ENCODE data around the gene ETNK2. TPM values are rescaled to one million over a fixed set of nuclear protein-coding genes. Genes with fewer than 3 reads are reported as not detected.

ETNK2 gene
- total and polyA plus RNA-seq, 2 of the 13 experiments (the other 11 are each of a cell fraction or from before 2014, with no cell fraction given): 15.5 to 42.8 TPM

DNA sequence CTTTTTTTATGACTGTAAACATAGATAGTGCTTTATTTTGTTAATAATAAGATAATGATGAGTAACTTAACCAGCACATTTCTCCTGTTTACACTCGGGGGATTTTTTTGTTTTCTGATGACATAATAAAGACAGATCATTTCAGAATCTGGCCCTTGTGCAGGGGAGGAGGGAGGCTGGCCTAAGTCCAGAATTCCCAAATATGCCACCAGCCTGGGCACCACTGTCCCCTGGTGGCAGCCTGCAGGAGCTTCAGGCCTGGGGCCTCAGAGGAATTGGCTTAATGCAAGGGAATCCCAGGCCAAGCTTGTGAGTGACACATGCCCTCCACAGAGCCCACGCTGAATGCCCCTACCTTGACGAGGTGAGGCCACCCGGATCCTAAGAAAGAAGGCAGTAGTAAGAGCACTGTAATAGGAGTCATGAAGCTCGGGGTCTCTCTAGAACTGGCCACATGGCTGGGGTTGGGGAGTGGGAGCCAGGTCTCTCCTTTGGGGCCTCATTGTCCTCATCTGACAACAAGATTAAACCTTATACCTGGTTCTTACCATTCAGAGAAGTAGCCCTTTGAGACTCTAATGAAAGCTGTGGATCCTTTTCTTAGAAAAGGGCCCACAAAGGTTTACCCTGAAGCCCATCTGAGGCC, 24.1 kb downstream of the ETNK2 start (continued):
- TF ChIP-seq, protein P1, sequence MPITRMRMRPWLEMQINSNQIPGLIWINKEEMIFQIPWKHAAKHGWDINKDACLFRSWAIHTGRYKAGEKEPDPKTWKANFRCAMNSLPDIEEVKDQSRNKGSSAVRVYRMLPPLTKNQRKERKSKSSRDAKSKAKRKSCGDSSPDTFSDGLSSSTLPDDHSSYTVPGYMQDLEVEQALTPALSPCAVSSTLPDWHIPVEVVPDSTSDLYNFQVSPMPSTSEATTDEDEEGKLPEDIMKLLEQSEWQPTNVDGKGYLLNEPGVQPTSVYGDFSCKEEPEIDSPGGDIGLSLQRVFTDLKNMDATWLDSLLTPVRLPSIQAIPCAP (CRISPR knock-in tag; IDR thresholded peaks at IDR 0.05; ENCODE audit: low read depth): no peak
- no peak for TF ChIP-seq ZNF75D (CRISPR knock-in tag; IDR thresholded peaks at IDR 0.05; ENCODE audit: borderline replicate concordance)
- no peak for TF ChIP-seq CAMTA2 (CRISPR knock-in tag; IDR thresholded peaks at IDR 0.05; ENCODE audit: borderline replicate concordance)
- TF ChIP-seq, protein P2, sequence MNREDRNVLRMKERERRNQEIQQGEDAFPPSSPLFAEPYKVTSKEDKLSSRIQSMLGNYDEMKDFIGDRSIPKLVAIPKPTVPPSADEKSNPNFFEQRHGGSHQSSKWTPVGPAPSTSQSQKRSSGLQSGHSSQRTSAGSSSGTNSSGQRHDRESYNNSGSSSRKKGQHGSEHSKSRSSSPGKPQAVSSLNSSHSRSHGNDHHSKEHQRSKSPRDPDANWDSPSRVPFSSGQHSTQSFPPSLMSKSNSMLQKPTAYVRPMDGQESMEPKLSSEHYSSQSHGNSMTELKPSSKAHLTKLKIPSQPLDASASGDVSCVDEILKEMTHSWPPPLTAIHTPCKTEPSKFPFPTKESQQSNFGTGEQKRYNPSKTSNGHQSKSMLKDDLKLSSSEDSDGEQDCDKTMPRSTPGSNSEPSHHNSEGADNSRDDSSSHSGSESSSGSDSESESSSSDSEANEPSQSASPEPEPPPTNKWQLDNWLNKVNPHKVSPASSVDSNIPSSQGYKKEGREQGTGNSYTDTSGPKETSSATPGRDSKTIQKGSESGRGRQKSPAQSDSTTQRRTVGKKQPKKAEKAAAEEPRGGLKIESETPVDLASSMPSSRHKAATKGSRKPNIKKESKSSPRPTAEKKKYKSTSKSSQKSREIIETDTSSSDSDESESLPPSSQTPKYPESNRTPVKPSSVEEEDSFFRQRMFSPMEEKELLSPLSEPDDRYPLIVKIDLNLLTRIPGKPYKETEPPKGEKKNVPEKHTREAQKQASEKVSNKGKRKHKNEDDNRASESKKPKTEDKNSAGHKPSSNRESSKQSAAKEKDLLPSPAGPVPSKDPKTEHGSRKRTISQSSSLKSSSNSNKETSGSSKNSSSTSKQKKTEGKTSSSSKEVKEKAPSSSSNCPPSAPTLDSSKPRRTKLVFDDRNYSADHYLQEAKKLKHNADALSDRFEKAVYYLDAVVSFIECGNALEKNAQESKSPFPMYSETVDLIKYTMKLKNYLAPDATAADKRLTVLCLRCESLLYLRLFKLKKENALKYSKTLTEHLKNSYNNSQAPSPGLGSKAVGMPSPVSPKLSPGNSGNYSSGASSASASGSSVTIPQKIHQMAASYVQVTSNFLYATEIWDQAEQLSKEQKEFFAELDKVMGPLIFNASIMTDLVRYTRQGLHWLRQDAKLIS (CRISPR knock-in tag; IDR thresholded peaks at IDR 0.05): no peak
- TF ChIP-seq, protein P3, sequence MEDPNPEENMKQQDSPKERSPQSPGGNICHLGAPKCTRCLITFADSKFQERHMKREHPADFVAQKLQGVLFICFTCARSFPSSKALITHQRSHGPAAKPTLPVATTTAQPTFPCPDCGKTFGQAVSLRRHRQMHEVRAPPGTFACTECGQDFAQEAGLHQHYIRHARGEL (CRISPR knock-in tag; IDR thresholded peaks at IDR 0.05): no peak

DNA sequence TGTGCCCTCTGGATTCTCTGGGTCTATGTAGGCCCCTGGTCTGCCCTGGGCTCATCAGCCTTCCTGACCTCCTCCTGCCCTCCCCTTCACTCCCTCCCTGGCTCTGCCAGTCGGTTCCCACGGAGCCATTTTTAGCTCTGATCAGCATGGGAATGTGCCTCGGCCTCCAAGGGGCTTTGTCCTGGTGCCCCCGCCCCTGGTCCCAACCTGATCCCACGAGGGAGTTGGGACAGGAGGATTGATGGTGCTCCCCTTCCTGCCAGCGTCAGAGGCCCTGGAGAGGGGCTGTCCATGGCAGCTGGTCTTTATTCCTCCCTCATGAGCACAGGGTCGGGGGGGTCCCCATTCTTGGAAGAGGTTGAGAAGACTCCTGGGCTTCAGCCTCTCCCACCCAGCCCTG, 24.9 kb downstream of the ETNK2 start:
- no peak overlapping the region for H2AFZ ChIP-seq (ENCODE audit: low read length)
- no peaks in the 10 kb centered on the region for H3K79me2 ChIP-seq (ENCODE audit: insufficient read depth, low read length)
- no peak overlapping the region for H3K9ac ChIP-seq (ENCODE audit: insufficient read depth, low read depth, low read length)
- POLR2A ChIA-PET: interaction anchor here (0.6 to 3.0 kb wide), 2 partner anchors 257 to 266 kb away, joined by 4 to 22 read pairs; no protein-coding TSS in a partner anchor
- WGBS (ENCODE audit: low lambda C conversion rate): 81% methylated on average over 7 of the region's 7 CpGs
- H3K4me1 ChIP-seq (ENCODE audit: insufficient read depth, low read length): peaks cover 34% of the 10 kb centered on the region
- TF ChIP-seq ZNF263 (CRISPR knock-in tag; IDR thresholded peaks at IDR 0.05) (peak; percentile 26; the same call in 1 of the 2 replicates), NRL (CRISPR knock-in tag; IDR thresholded peaks at IDR 0.05; ENCODE audit: borderline replicate concordance) (no peak)
- H3K27me3 ChIP-seq (ENCODE audit: control insufficient read depth in 1 of 2, insufficient read depth in 2 of 2, low read length in 2 of 2): no peaks in the 10 kb centered on the region
- ATAC-seq (no peak), DNase-seq (ENCODE audit: low spot score) (no peak), FAIRE-seq (no peak)
- no peak overlapping the region for H3K4me2 ChIP-seq (ENCODE audit: low read depth, low read length)
- in situ Hi-C loops (cut with HindIII; ENCODE audit: extremely low pct_ligation_motif_present, low pct_unique_long_range_greater_than_20kb) (loop anchor here (5.0 kb wide), 2 partner anchors 45 to 255 kb away; no protein-coding TSS in a partner anchor), intact Hi-C loops (cut with micrococcal nuclease; ENCODE audit: unreplicated experiment) (loop anchor here (1.0 kb wide), 1 partner anchor 53 kb away; no protein-coding TSS in a partner anchor)
- H3K27ac ChIP-seq (ENCODE audit: extremely low read length, insufficient read depth, low read length): no peak overlapping the region
- H3K9me3 ChIP-seq (ENCODE audit: low read length): no peaks in the 10 kb centered on the region
- BruUV-seq (replicated peaks): no TSS peak
- H3K4me3 ChIP-seq (replicated peaks in 1 of 3; ENCODE audit: insufficient read depth in 1 of 3, low read depth in 2 of 3, low read length in 3 of 3): no peak overlapping the region
- CTCF ChIA-PET (ENCODE audit: low intra/inter-chr PET ratio, low total read pairs): interaction anchor here (1.1 to 4.2 kb wide), 4 partner anchors 47 to 266 kb away, joined by 4 to 89 read pairs (median 24); partner anchors contain the start of gene SNRPE
- peaks cover 19 to 41% of the 10 kb centered on the region in 2 experiments for H3K36me3 ChIP-seq (replicated peaks in 1 of 2; ENCODE audit: control insufficient read depth in 1 of 2, insufficient read depth in 2 of 2, low read length in 2 of 2)
- no peaks in the 10 kb centered on the region for H4K20me1 ChIP-seq (ENCODE audit: insufficient read depth, low read length)
